Activated CD4-positive, alpha-beta T cell treated with anti-CD3 and anti-CD28 coated beads for 1 hour (primary cell): ENCODE measurements around the gene IGSF3.
"Not testable (repeated sequence)": the region's sequence is repeated elsewhere in the genome, so short reads cannot be mapped to it uniquely, and the experiment has no call there.

Experiments
- DNase-seq: peaks from one replicate; pipeline ENCODE4 v3.0.0-alpha.2; 2020

IGSF3 gene

DNA sequence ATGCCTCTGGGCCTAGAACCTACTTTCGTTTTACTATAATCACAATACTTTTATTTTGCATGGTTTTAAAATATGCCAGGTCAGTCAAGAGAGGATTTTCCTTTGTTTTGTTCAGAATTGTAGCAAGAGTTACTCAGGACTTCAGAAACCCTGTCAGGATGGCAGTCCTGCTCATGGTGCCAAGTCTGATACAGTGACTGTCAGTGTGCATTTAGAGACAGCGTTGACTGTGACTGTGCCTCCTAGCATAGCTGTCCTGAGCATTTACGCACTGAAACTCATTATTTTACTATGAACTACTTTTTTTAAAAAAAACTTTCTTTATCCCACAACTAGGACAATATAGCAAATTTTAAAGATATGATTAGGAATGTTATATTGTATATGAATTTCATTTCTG, 73.6 kb downstream of the IGSF3 start:
- DNase-seq = not testable (repeated sequence)

DNA sequence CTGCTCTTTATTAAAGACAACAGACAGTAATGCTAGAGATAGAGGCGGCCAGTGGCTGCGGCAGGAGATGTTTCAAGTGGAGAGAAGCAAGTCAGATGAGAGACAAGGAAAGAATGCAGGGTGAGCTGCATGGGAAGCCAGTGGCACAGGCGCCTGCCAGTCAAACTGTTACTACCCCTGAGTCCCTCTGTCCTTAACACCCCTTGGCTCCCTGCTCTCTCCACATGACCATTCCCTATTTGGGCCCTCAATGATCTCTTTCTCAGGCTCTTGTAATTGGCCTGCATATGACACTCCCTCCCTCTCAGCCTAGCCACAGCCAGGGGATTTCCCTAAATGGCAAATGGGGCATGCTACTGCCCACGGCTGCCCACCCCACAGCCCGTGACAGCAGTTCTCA, 74.1 kb downstream of the IGSF3 start:
- not testable (repeated sequence) for DNase-seq

- not testable (repeated sequence) for DNase-seq
Observed at GRCh38 chr1:116591951-116592605, 75.5 kb downstream of the IGSF3 start.

- DNase-seq = not testable (repeated sequence)
Observed at GRCh38 chr1:116591006-116591950, 76.3 kb downstream of the IGSF3 start.

DNA sequence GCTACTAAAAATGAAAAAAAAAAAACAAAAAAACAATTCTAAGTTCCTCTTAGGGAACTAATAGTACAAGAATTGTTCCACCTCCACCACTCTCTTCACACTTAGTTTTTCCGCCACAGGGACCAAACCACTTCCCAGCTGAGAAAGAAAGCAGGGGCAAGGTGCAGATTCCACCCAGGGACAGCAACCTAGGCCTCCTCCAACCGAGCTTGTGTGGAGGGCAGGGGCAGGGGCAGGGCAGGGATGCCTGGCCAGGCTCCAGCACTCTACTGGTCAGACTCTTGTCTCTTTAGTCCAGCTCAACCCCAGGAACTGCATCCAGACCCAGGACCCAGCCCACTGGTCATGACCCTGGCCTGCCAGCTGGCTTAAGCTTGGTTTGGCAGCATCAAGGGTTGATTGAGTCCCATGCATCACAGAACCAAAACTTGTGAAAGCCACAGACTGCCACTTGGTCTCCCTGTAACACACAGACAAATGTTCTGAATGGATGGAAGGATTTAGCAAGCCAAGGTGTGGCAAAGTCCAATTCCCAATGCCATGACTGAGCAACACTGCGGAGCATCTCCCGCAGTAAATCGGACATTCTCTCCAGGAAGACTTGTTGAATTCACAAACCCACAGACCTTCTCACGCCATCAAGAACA, 77.1 kb downstream of the IGSF3 start:
- DNase-seq = not testable (repeated sequence)

DNA sequence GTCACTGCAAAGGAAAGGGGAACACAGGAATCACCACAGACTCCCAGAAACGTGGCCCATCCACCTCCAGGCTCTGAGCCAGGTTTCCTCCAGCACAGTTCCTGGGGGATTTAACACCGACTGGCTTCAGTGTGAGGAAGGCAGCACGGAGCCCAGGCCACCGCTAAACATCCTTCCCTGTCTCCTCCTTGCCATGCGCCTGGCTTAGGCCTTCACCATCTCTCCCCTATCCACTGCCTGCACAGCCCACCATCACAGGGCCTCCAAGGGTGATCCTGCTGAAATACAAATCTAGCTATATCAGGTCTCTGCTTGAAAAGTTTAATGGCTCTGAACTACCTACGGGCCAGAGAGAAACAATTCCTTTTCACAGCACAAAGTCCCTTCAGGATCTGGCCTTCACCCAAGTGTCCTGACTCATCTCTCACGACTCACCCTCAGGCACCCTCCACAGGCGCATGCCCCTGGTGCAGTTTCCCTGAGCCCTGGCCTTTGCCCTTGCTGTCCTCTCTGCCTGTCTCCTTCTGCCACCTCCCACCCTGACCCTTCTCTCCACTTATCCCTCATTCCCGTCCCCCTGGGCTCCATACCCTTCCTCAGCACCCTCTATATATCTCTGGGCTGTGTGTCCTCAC, 78.3 kb downstream of the IGSF3 start:
- DNase-seq = not testable (repeated sequence)

DNA sequence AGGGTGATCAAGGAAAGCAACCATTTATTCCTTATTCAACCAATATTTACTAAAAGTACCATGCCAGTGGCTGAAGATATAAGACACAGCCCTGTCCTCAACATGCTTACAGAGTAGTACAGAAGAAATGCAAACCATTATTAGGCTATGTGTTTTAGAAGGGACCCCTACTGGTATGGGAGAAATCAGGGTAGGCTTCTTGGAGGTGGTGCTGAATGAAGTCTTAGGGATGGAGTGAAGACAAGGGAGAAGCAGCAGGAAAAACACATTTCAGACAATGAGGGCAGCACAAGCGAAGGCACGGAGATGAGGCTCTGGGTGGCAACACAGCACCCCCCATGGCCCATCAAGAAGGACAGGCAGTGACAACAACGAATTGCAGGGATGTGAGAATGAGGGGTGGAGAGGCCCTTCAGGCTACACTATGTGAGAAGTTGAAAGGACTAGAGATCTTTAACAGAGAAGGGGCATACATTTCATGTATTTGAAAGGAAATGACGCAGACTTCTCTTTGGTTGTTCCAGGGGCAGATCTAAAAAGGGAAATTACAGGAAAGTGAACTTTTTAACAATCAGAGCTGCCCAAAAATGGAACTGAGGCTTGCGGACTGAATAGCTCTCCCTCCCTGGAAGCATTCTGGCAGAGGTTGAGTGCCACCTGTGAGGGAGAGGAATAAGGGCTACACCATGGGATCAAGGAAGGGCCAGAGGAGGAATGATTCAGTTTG, 79.9 kb downstream of the IGSF3 start:
- DNase-seq = no peak

- no peak for DNase-seq
Observed at GRCh38 chr1:116586741-116587143, 80.8 kb downstream of the IGSF3 start.

GRCh38 chr1:116585886-116586285, 81.6 kb downstream of the IGSF3 start:
- DNase-seq = no peak

DNA sequence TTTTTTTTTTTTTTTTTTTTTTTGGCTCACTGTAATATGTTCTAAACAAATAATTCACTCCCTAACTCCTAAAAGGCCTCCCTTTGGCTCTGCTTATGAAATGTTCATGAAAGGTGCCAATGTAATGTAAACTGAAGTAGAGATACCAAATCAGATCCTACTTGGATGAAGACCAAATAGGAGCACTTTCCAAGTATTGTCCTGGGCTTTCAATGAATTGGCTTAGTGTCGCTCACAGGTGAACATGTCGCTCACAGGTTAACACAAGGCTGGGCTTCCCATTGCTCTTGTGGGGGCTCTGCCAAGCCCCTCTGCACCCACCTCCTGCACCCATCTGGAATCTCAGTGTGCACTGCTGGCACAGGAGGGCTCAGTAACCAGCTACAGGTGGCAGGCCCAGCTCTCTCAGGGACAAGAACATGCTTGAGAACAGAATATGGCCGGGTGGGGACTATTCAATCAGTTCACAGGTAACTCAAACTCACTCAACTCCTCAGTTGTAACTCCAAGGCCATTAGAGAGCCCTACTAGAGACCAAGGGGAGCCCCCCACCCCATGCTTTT, 86.1 kb downstream of the IGSF3 start:
- no peak for DNase-seq

DNA sequence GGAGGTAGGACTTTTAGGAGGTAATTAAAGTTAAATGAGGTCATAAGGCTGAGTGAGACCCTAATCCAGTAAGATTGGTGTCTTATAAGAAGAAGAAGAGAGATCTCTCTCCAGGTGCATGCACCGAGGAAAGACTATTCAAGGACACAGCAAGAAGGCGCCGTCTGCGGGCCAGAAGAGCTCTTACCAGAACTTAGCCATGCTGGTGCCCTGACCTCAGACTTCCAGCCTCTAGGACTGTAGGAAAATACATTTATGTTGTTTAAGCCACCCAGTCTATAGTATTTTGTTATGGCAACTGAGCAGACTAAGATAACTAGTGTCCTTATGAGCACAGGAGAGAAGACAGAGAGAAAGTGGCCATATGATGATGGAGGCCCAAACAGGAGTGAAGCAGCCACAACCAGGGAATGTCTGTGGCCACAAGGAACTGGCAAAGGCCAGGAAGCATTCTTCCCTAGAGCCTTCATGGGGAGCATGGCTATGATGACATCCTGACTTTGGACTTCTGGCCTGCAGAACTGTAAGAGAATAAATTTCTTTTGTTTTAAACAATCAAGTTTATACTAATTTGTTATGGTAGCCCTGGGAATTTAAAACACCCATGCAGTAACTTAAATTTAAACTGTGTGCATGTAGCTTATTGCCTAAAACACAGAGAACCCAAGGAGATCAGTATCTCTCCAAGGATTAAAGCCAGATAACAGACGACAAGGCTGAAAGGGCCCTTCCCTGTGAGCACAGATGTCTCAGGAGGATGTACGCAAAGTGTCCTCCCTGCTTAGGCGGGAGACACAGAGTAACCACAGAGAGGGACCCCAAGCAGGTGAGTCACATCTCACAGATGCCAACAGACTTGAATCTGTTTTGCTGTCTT, 86.8 kb downstream of the IGSF3 start:
- DNase-seq = no peak

DNA sequence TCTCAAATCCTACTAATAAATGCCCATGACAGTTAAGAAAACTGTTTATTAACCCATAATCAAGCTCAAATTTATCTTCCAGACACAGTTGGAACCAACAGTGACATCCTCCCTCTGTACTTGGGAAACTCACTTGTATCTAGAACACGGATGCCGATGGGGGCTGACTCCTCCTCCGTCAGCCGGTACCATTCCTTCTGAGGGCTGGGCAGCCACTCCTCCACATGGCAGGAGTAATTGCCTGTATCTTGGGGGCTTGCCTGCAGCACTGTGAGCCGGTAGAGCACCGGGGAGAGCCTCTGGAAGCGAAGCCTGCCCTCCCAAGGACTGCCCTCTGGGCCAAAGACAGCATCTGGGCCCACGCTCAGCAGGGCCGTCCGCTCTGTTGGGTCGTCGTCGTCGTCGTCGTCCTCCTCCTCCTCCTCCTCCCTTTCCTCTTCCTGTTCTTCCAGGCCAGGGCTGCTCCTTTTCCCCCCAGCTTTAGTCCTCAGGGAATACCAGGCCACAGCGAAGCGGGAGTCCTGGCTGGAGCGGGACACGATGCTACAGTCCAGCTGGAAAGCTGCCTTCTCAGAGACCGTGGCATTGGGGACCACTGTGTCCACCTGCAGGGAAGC, 88.2 kb downstream of the IGSF3 start:
- no peak for DNase-seq

GRCh38 chr1:116578581-116578980, 89.0 kb downstream of the IGSF3 start:
- DNase-seq = no peak

DNA sequence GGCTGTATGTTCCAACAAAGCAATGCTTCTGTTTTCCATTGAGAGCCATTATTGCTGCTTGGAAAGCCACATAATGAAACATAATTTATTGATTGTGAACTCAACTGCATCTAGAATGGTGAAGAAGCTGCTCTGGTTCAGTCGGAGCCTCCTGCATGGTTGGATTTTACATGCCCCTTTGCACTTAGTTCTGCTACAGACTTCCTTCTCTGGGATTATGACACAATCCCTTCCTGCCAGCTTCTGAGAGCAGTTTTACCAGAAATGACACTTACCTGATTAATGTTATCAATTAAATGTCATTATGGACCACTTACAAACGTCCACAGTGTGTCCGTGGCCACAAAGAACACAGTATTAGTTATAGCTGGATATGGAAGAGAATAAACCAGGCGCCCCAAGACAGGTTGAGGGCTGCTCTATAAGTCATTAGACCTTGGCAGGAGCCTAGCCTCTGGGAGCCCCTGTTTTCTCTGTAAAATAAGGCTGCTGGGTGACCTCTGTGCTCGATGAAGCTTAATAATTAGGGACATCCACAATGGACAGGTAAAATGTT, 89.7 kb downstream of the IGSF3 start:
- no peak for DNase-seq

DNA sequence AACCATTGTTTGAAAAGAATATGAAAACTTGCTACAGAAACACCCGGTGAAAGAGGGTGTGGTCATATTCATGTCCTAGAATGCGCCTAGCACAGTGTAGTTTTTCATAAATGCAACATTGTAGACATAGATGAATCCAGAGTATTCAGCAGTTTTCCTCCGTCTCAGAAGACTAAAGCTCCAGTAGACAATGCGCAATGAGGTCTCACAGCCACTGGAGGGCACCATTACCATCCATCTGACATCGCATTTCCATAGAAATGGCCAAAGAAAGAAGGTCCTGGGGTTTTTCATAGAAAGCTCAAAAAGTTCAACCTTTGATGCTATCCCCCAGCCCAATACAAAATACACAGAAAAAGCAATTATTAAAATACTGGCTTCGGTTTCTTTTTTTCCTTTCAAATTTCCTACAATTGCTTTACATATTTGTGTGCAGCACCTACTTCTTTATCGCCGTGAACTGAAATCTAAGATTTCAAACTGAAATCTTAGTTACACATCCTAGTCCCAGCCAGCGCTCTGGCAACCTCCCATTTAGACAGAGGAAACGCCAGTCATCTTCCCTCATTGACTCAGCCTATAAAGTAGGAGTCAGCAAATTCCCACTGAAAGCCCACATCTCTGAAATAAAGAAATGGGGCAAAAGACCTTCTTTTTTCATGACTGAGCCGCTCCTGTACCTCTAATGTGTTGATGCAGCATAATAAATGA, 92.8 kb downstream of the IGSF3 start:
- peak; percentile 29 for DNase-seq

DNA sequence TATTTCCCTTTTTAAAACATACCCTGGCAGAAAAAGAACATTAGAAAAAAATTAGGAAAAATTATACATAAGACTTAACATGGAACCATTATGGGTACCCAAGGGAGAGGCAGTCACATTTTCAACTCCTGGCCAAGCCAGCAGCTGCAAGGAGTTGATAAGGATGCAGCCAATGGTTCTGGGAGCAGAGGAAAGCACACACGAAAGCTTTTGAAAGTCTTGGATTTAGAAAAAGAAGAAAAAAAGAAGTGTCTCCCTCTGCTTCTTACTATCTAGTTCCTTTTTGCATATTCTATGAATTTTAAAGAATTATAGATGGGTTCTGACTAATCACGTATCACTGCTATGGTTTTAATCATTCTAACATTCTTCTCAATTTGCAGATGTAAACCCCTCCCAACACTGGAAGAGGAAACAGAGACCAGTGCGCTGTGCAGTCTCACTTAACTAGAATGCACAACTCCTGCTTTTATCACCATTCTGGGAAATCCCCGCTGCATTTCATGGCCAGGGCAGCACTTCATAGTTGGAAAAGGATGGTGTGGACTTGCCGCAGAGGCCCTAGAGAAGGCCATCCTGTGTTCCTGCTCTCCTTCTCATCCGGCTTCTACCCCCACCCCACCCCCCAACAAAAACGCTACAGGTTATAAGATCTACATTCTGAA, 94.0 kb downstream of the IGSF3 start:
- DNase-seq = no peak

DNA sequence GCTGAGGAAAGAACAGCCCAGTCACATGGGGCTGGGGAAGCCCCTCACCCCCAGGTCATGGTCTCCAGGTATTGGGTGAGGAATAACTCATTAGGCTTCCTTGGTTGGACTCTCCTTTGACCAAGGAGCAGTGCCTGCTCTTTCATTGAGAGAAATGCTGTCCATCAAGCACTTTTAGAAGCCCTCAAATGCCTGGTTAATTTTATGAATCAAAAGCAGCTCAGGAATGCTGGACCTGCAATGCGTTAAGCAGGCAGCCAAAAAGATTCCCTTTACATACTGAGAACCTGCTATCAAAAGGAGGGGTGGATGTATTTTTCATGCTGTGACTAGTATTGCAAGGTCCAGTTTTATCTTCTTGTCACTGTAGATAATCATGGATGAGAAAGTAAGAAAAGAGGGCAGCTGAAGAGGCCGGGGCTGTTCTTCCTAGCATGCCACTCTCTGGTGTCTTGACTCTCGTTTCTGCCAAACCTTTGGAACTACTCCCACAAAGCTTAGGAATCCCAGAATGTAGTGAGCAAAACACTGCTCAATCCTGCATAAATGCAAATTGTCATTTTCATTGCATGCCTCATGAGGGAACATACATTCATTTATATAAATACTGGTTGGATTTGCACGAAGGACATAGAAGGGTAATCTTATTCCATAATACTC, 94.6 kb downstream of the IGSF3 start:
- no peak for DNase-seq

GRCh38 chr1:116572099-116572498, 95.4 kb downstream of the IGSF3 start:
- DNase-seq = no peak
